ENCODE data around the gene FAM120B. TPM values are rescaled to one million over a fixed set of nuclear protein-coding genes. Genes with fewer than 3 reads are reported as not detected.

Gene FAM120B
- total RNA-seq, 1 experiment from 2014 or later: 16.7 TPM

- Histone ChIP-seq H3K9me3 (ENCODE audit: control insufficient read depth, low read depth, low read length) (no peaks in the 10 kb centered on the region), H2BK15ac (ENCODE audit: low read depth, low read length) (no peak overlapping the region), H2BK12ac (ENCODE audit: insufficient read length, low read depth, low read length) (no peak overlapping the region), H3K18ac (ENCODE audit: insufficient read length, low read depth, low read length) (no peak overlapping the region), H3K79me2 (ENCODE audit: insufficient read depth, low read length) (no peaks in the 10 kb centered on the region), H3K4me2 (ENCODE audit: insufficient read depth, insufficient read length, low read length) (no peak overlapping the region), H3T11ph (ENCODE audit: low read length) (no peak overlapping the region), H2BK120ac (ENCODE audit: low read depth, low read length, poor library complexity, severe bottlenecking) (no peak overlapping the region), H4K91ac (ENCODE audit: insufficient read length, low read depth, low read length) (no peak overlapping the region), H2BK5ac (ENCODE audit: insufficient read length, low read length) (no peak overlapping the region), H3K4me1 (ENCODE audit: insufficient read depth, low read length) (peaks cover 4% of the 10 kb centered on the region; the same call in 1 of the 2 replicates), H2AFZ (ENCODE audit: low read length) (no peak overlapping the region), H3K27me3 (ENCODE audit: insufficient read depth, low read length) (no peaks in the 10 kb centered on the region), H4K8ac (replicated peaks; ENCODE audit: insufficient read length, low read depth, low read length) (no peak overlapping the region), H3K23ac (ENCODE audit: insufficient read length, low read depth, low read length) (no peak overlapping the region), H3K27ac (ENCODE audit: insufficient read length, low read depth, low read length) (no peak overlapping the region), H2BK20ac (ENCODE audit: low read depth, low read length, poor library complexity, severe bottlenecking) (no peak overlapping the region), H3K56ac (ENCODE audit: insufficient read length, low read depth, low read length) (no peak overlapping the region), H4K20me1 (ENCODE audit: control insufficient read depth, insufficient read depth, insufficient read length) (no peaks in the 10 kb centered on the region), H3K4ac (ENCODE audit: low read depth, low read length) (no peak overlapping the region), H3K14ac (ENCODE audit: insufficient read depth, low read length) (no peak overlapping the region), H3K79me1 (ENCODE audit: insufficient read depth, low read depth, low read length, poor library complexity, severe bottlenecking) (no peaks in the 10 kb centered on the region), H4K5ac (ENCODE audit: insufficient read length, low read depth, low read length) (no peak overlapping the region), H3K23me2 (ENCODE audit: insufficient read length, low read depth, low read length, poor library complexity, severe bottlenecking) (no peaks in the 10 kb centered on the region), H3K9ac (ENCODE audit: extremely low read depth, insufficient read length, low read length) (no peak overlapping the region), H2AK5ac (ENCODE audit: insufficient read length, low read length) (no peak overlapping the region)
- Mint-ChIP-seq H3K4me1 (peaks cover 28 to 29% of the 10 kb centered on the region in 2 experiments), H3K27me3 (ENCODE audit: low read depth) (peaks cover 2% of the 10 kb centered on the region), H3K36me3 (ENCODE audit: insufficient read depth in 1 of 3, low read depth in 3 of 3) (peaks cover 15 to 30% (median 26%) of the 10 kb centered on the region in 3 experiments; a peak in 6 of 7 replicates), H3K4me3 (no peak overlapping the region), H3K27ac (no peak overlapping the region), H3K9me3 (no peaks in the 10 kb centered on the region; a peak in 1 of 5 replicates)
- TF ChIP-seq CTCF (conservative IDR thresholded peaks at IDR 0.05): no peak
- DNase-seq: no peak
- no CpG with 5 or more reads among the region's 8 CpGs for WGBS (ENCODE audit: extremely low coverage, insufficient read length, low lambda C conversion rate)
Observed at GRCh38 chr6:170405311-170405975, 98.9 kb downstream of the FAM120B start.

Data from H9 (cell line).